Dendritic cell treated with granulocyte-macrophage colony-stimulating factor and Interleukin-4, amounts not matched to agents 40 ng/mL and 50 ng/mL, for 4 days (primary cell): Measurements from ENCODE around the gene ZNF444.
"Not testable (repeated sequence)": the region's sequence is repeated elsewhere in the genome, so short reads cannot be mapped to it uniquely, and the experiment has no call there.

Experiments used
- H3K27ac Mint-ChIP-seq: one replicate; pipeline ENCODE4 v1.8.0; 2022; ENCODE audit warnings: mild to moderate bottlenecking, mixed read lengths
- H3K27me3 Mint-ChIP-seq: one replicate; pipeline ENCODE4 v1.8.0; 2022; ENCODE audit warnings: mild to moderate bottlenecking, mixed read lengths
- H3K36me3 Mint-ChIP-seq: one replicate; pipeline ENCODE4 v1.8.0; 2022; ENCODE audit warnings: low read depth, mixed read lengths
- H3K4me1 Mint-ChIP-seq: one replicate; pipeline ENCODE4 v1.8.0; 2022; ENCODE audit warnings: low read depth, mixed read lengths
- H3K4me3 Mint-ChIP-seq: one replicate; pipeline ENCODE4 v1.8.0; 2022; ENCODE audit warnings: mild to moderate bottlenecking, moderate library complexity, mixed read lengths
- H3K9me3 Mint-ChIP-seq: one replicate; pipeline ENCODE4 v1.8.0; 2022; ENCODE audit warnings: mixed read lengths
- intact Hi-C: fragments of 100-400 bp; cut with micrococcal nuclease; formaldehyde crosslinking; loops from one replicate; pipeline ENCODE4 v1.15.0; 2022

ZNF444 gene

GRCh38 chr19:56153507-56153906 lies 12.4 kb downstream of the ZNF444 start:
- no peaks in the 10 kb centered on the region for H3K4me1 Mint-ChIP-seq
- intact Hi-C loops = no loop called here
- H3K36me3 Mint-ChIP-seq = peaks cover 53% of the 10 kb centered on the region
- no peak overlapping the region for H3K4me3 Mint-ChIP-seq
- no peaks in the 10 kb centered on the region for H3K9me3 Mint-ChIP-seq
- no peaks in the 10 kb centered on the region for H3K27me3 Mint-ChIP-seq
- no peak overlapping the region for H3K27ac Mint-ChIP-seq

- no peak overlapping the region for H3K27ac Mint-ChIP-seq
- H3K36me3 Mint-ChIP-seq = peaks cover 53% of the 10 kb centered on the region
- H3K9me3 Mint-ChIP-seq = no peaks in the 10 kb centered on the region
- H3K4me1 Mint-ChIP-seq = no peaks in the 10 kb centered on the region
- no peak overlapping the region for H3K4me3 Mint-ChIP-seq
- no peaks in the 10 kb centered on the region for H3K27me3 Mint-ChIP-seq
- intact Hi-C loops = no loop called here
Observed at GRCh38 chr19:56155124-56155687, 14.1 kb downstream of the ZNF444 start.

- Mint-ChIP-seq H3K27me3 (no peaks in the 10 kb centered on the region), H3K36me3 (peaks cover 59% of the 10 kb centered on the region), H3K4me1 (peaks cover 1% of the 10 kb centered on the region), H3K4me3 (no peak overlapping the region), H3K27ac (no peak overlapping the region), H3K9me3 (no peaks in the 10 kb centered on the region)
- intact Hi-C loops = no loop called here
Observed at GRCh38 chr19:56156768-56157167, 15.7 kb downstream of the ZNF444 start.

GRCh38 chr19:56158170-56158757 lies 17.2 kb downstream of the ZNF444 start:
- Mint-ChIP-seq H3K4me3 (no peak overlapping the region), H3K27ac (no peak overlapping the region), H3K27me3 (no peaks in the 10 kb centered on the region), H3K36me3 (peaks cover 59% of the 10 kb centered on the region), H3K4me1 (peaks cover 9% of the 10 kb centered on the region), H3K9me3 (no peaks in the 10 kb centered on the region)
- intact Hi-C loops = no loop called here

DNA sequence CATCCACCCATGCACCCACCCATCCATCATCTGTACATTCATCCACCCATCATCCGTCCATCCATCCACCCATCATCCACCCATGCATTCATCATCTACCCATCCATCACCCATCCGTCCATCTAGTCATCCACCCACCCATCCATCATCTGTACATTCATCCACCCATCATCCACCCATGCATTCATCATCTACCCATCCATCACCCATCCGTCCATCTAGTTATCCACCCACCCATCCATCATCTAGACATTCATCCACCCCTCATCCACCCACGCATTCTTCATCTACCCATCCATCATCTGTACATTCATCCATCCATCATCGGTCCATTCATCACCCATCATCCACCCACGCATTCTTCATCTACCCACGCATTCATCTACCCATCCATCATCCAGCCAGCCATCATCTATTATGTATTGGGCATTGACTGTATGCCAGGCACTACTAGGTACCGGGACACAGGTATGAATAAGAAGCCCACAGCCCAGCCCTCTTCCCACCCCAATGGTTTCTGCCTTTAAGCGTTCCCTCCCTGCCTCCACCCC lies 18.0 kb downstream of the ZNF444 start:
- H3K4me1 Mint-ChIP-seq = peaks cover 9% of the 10 kb centered on the region
- H3K4me3 Mint-ChIP-seq = no peak overlapping the region
- peaks cover 59% of the 10 kb centered on the region for H3K36me3 Mint-ChIP-seq
- no peak overlapping the region for H3K27ac Mint-ChIP-seq
- H3K9me3 Mint-ChIP-seq = no peaks in the 10 kb centered on the region
- no peaks in the 10 kb centered on the region for H3K27me3 Mint-ChIP-seq
- intact Hi-C loops = no loop called here

- Mint-ChIP-seq H3K36me3 (peaks cover 57% of the 10 kb centered on the region), H3K4me3 (no peak overlapping the region), H3K27me3 (no peaks in the 10 kb centered on the region), H3K27ac (no peak overlapping the region), H3K4me1 (peaks cover 9% of the 10 kb centered on the region), H3K9me3 (no peaks in the 10 kb centered on the region)
- intact Hi-C loops = no loop called here
Observed at GRCh38 chr19:56159622-56160271, 18.7 kb downstream of the ZNF444 start.

DNA sequence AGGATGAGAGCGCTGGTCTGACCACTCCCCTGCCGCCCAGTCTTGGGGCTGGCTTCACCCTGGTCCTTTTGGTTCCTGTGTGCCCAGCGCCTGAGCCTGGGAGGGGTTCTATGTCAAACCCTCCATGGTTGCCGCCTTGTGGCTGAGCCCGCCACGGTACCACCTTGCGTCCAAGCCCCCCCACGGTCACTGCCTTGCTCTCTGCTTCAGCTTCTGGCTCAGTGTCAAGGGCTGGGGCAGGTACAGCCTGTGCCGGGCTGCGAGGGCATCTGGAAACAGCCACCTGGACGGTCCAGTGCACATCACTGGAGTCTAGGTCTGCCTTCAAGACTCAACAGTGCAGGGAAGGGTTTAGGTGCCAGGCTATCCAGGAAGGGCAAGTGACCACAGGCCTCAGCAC lies 20.4 kb downstream of the ZNF444 start:
- H3K4me3 Mint-ChIP-seq = no peak overlapping the region

DNA sequence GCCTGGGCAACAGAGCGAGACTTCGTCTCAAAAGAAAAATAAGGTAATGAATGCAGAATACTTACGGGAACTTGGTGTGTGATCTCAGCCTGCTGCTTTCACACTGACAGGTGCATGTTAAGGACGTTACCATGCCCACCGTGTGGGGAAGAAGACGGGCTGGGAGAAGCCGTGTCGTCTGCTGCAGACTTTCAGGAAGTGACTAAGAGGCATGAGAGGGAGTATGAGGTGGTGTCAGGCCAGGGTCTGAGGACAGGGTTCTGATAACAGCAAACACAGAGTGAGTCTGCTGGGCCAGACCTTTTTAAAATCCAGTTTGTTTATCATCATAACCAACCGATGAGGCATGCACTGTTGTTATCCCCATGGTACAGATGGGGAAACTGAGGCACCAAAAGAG lies 21.2 kb downstream of the ZNF444 start:
- Mint-ChIP-seq H3K9me3 (no peaks in the 10 kb centered on the region), H3K27ac (no peak overlapping the region), H3K27me3 (no peaks in the 10 kb centered on the region), H3K36me3 (peaks cover 33% of the 10 kb centered on the region), H3K4me3 (no peak overlapping the region), H3K4me1 (peaks cover 9% of the 10 kb centered on the region)
- intact Hi-C loops = no loop called here

More for the DNA sequence above, 20.4 kb downstream of the ZNF444 start:
- Mint-ChIP-seq H3K27me3 (no peaks in the 10 kb centered on the region), H3K27ac (no peak overlapping the region), H3K36me3 (peaks cover 40% of the 10 kb centered on the region), H3K9me3 (no peaks in the 10 kb centered on the region), H3K4me1 (peaks cover 9% of the 10 kb centered on the region)
- intact Hi-C loops = no loop called here

DNA sequence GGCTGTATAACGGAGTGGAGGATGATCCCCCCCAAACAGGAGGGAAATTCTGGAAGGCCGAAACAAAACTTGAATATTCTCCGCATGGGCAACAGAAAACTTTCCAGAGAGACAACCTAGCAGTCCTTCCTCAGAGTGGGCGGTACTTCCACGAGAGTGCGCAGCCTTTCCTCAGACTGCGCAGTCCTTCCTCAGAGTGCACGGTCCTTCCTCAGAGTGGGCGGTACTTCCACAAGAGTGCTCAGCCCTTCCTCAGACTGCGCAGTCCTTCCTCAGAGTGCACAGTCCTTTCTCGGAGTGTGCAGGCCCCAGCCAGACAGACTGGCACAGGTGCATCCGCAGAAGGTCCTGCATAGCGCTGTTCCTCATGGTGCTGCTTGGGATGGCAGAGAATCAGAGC lies 22.0 kb downstream of the ZNF444 start:
- no peaks in the 10 kb centered on the region for H3K27me3 Mint-ChIP-seq
- H3K9me3 Mint-ChIP-seq = no peaks in the 10 kb centered on the region
- H3K4me3 Mint-ChIP-seq = no peak overlapping the region
- H3K36me3 Mint-ChIP-seq = peaks cover 30% of the 10 kb centered on the region
- H3K27ac Mint-ChIP-seq = no peak overlapping the region
- H3K4me1 Mint-ChIP-seq = peaks cover 9% of the 10 kb centered on the region
- intact Hi-C loops = no loop called here

DNA sequence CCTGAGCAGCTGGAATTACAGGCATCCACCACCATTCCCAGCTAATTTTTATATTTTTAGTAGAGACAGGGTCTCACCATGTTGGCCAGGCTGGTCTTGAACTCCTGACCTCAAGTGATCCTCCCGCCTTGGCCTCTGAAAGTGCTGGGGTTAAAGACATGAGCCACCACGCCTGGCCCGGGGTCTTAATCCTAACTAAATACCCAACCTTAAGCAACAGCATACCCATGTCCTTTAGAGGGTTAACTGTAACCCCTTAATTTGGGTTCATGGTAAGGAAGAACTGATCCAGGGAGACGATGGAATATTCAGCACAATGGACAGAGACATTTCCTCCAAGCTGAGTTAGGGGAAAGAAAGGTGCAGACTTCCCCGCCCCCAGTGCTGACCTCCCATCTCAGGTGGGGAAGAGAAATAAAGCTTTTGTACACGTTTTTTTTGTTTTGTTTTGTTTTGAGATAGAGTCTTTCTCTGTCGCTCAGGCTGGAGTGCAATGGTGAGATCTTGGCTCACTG lies 26.0 kb downstream of the ZNF444 start:
- H3K36me3 Mint-ChIP-seq = no peaks in the 10 kb centered on the region
- no peak overlapping the region for H3K27ac Mint-ChIP-seq
- H3K27me3 Mint-ChIP-seq = peaks cover 4% of the 10 kb centered on the region
- H3K4me3 Mint-ChIP-seq = no peak overlapping the region
- intact Hi-C loops = no loop called here
- H3K9me3 Mint-ChIP-seq = no peaks in the 10 kb centered on the region
- peaks cover 8% of the 10 kb centered on the region for H3K4me1 Mint-ChIP-seq

- Mint-ChIP-seq H3K27ac (no peak overlapping the region), H3K36me3 (no peaks in the 10 kb centered on the region)
- intact Hi-C loops = no loop called here
Observed at GRCh38 chr19:56170261-56170660, 29.2 kb downstream of the ZNF444 start.

DNA sequence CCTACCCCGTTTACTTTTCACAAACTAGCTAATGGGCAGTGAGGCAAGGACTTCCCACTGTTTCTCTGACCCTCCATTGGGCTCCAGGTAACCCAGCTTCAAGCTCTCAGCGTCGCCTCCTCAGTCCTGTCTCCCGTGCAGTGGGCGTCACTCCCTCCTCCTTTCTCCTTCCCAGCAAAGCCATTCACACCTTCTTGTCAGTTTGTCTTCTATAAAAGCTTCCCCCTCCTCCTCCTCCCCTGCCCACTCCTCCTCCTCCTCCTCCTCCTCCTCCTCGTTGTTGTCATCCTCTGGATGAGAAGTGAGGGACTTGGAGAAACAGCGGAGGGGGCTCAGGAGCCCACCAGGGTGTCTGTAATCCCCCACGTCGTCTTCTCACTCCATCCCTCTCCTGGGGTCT lies 33.0 kb downstream of the ZNF444 start:
- H3K27ac Mint-ChIP-seq = no peak overlapping the region

More at GRCh38 chr19:56170261-56170660, 29.2 kb downstream of the ZNF444 start:
- Mint-ChIP-seq H3K27me3 (peaks cover 9% of the 10 kb centered on the region), H3K9me3 (no peaks in the 10 kb centered on the region), H3K4me1 (peaks cover 4% of the 10 kb centered on the region), H3K4me3 (no peak overlapping the region)

GRCh38 chr19:56174550-56174949 lies 33.5 kb downstream of the ZNF444 start:
- Mint-ChIP-seq H3K27ac (no peak overlapping the region), H3K36me3 (no peaks in the 10 kb centered on the region), H3K4me3 (no peak overlapping the region), H3K27me3 (peaks cover 10% of the 10 kb centered on the region), H3K4me1 (peaks cover 4% of the 10 kb centered on the region), H3K9me3 (no peaks in the 10 kb centered on the region)
- intact Hi-C loops = no loop called here

More for the DNA sequence above, 33.0 kb downstream of the ZNF444 start:
- Mint-ChIP-seq H3K9me3 (no peaks in the 10 kb centered on the region), H3K4me1 (peaks cover 4% of the 10 kb centered on the region), H3K4me3 (no peak overlapping the region), H3K27me3 (peaks cover 10% of the 10 kb centered on the region), H3K36me3 (no peaks in the 10 kb centered on the region)
- intact Hi-C loops = no loop called here

GRCh38 chr19:56175861-56176307 lies 34.8 kb downstream of the ZNF444 start, which contains the start of gene GALP:
Gene GALP, plus strand, starts transcription at chr19:56176008. Its CDS starts 1,101 bp downstream, at chr19:56177109.
- intact Hi-C loops = not testable (repeated sequence)

More at GRCh38 chr19:56175861-56176307, 34.8 kb downstream of the ZNF444 start, which contains the start of gene GALP:
- not testable (repeated sequence) for H3K27me3 Mint-ChIP-seq, H3K9me3 Mint-ChIP-seq, H3K27ac Mint-ChIP-seq, H3K4me3 Mint-ChIP-seq, H3K4me1 Mint-ChIP-seq, H3K36me3 Mint-ChIP-seq
